ENCODE results near the gene XNDC1N. TPM values are rescaled to one million over a fixed set of nuclear protein-coding genes. Genes with fewer than 3 reads are reported as not detected.

The XNDC1N gene
- total and polyA plus RNA-seq, 2 of the 13 experiments (the other 11 are each of a cell fraction or from before 2014, with no cell fraction given), result 3.4 to 7.5 TPM

GRCh38 chr11:71927820-71928736, at the start of gene XNDC1N (continued):
- TF ChIP-seq, protein P1, sequence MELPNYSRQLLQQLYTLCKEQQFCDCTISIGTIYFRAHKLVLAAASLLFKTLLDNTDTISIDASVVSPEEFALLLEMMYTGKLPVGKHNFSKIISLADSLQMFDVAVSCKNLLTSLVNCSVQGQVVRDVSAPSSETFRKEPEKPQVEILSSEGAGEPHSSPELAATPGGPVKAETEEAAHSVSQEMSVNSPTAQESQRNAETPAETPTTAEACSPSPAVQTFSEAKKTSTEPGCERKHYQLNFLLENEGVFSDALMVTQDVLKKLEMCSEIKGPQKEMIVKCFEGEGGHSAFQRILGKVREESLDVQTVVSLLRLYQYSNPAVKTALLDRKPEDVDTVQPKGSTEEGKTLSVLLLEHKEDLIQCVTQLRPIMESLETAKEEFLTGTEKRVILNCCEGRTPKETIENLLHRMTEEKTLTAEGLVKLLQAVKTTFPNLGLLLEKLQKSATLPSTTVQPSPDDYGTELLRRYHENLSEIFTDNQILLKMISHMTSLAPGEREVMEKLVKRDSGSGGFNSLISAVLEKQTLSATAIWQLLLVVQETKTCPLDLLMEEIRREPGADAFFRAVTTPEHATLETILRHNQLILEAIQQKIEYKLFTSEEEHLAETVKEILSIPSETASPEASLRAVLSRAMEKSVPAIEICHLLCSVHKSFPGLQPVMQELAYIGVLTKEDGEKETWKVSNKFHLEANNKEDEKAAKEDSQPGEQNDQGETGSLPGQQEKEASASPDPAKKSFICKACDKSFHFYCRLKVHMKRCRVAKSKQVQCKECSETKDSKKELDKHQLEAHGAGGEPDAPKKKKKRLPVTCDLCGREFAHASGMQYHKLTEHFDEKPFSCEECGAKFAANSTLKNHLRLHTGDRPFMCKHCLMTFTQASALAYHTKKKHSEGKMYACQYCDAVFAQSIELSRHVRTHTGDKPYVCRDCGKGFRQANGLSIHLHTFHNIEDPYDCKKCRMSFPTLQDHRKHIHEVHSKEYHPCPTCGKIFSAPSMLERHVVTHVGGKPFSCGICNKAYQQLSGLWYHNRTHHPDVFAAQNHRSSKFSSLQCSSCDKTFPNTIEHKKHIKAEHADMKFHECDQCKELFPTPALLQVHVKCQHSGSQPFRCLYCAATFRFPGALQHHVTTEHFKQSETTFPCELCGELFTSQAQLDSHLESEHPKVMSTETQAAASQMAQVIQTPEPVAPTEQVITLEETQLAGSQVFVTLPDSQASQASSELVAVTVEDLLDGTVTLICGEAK (IDR thresholded peaks at IDR 0.05), result peak; percentile 69
- TF ChIP-seq, protein P1 (CRISPR knock-in tag; IDR thresholded peaks at IDR 0.05), result 0 out of 2 replicates have a peak, but pooled peaks have one; percentile 46
- TF ChIP-seq ZNF720 (CRISPR knock-in tag; IDR thresholded peaks at IDR 0.05) (no peak), ZNF746 (CRISPR knock-in tag; IDR thresholded peaks at IDR 0.05) (peak; percentile 20; the same call in 1 of the 2 replicates), SCMH1 (CRISPR knock-in tag; IDR thresholded peaks at IDR 0.05; ENCODE audit: borderline replicate concordance) (no peak), POLR2G (IDR thresholded peaks at IDR 0.05; ENCODE audit: low read depth, low read length) (0 out of 2 replicates have a peak, but pooled peaks have one; percentile 3), GATA4 (IDR thresholded peaks at IDR 0.05; ENCODE audit: borderline replicate concordance, low read depth) (no peak), WIZ (CRISPR knock-in tag; IDR thresholded peaks at IDR 0.05) (0 out of 2 replicates have a peak, but pooled peaks have one; percentile 28), ZNF496 (CRISPR knock-in tag; IDR thresholded peaks at IDR 0.05; ENCODE audit: insufficient replicate concordance) (no peak), ZNF382 (CRISPR knock-in tag; IDR thresholded peaks at IDR 0.05; ENCODE audit: borderline replicate concordance) (no peak), ZMYM3 (CRISPR knock-in tag; IDR thresholded peaks at IDR 0.05) (no peak), ZKSCAN1 (IDR thresholded peaks at IDR 0.05; ENCODE audit: low read length) (no peak), ZNF562 (CRISPR knock-in tag; IDR thresholded peaks at IDR 0.05; ENCODE audit: borderline replicate concordance) (no peak), RNF2 (conservative IDR thresholded peaks at IDR 0.05; ENCODE audit: low read depth) (peak; percentile 62), TBL1XR1 (IDR thresholded peaks at IDR 0.05; ENCODE audit: borderline replicate concordance, low read length, partially characterized antibody) (no peak), USF2 (IDR thresholded peaks at IDR 0.05; ENCODE audit: low read depth, low read length) (no peak), USF2 (CRISPR knock-in tag; IDR thresholded peaks at IDR 0.05; ENCODE audit: borderline replicate concordance) (no peak), BRCA1 (CRISPR knock-in tag; IDR thresholded peaks at IDR 0.05) (no peak; the same call in 1 of the 2 replicates)
